NT2/D1 (cell line): ENCODE data around the gene C11orf71.

Experiments used
- DNase-seq: peaks from one replicate; pipeline ENCODE4 v3.0.0-alpha.2; 2011; ENCODE audit warnings: low read depth, low spot score
- H3K27me3 ChIP-seq: 2 replicates; pipeline ENCODE4 v1.6.0; 2011; ENCODE audit warnings: mild to moderate bottlenecking; ENCODE audit not compliant: insufficient read length, insufficient read depth
- H3K36me3 ChIP-seq: 2 replicates; pipeline ENCODE4 v1.6.1; 2011; ENCODE audit warnings: mild to moderate bottlenecking, low read length, mixed read lengths; ENCODE audit not compliant: insufficient read depth, insufficient read length
- H3K4me1 ChIP-seq: 2 replicates; pipeline ENCODE4 v1.5.1; 2011; ENCODE audit not compliant: insufficient read depth, insufficient read length
- H3K4me3 ChIP-seq: 2 replicates; pipeline ENCODE4 v1.5.1; 2011; ENCODE audit warnings: low read depth; ENCODE audit not compliant: insufficient read length
- H3K9ac ChIP-seq: 2 replicates; pipeline ENCODE4 v1.6.0; 2011; ENCODE audit warnings: low read depth; ENCODE audit not compliant: insufficient read length
- H3K9me3 ChIP-seq: 2 replicates; pipeline ENCODE4 v1.5.1; 2011; ENCODE audit warnings: mild to moderate bottlenecking, low read length; ENCODE audit not compliant: insufficient read depth
- SUZ12 ChIP-seq: IDR thresholded peaks from 2 replicates; pipeline ENCODE4 v1.6.1; 2011; ENCODE audit not compliant: insufficient read length, insufficient read depth; ENCODE audit errors: extremely low read depth
- YY1 ChIP-seq: IDR thresholded peaks from 2 replicates; pipeline ENCODE4 v1.6.1; 2011; ENCODE audit not compliant: insufficient read length, insufficient read depth
- ZNF274 ChIP-seq: IDR thresholded peaks from 2 replicates; pipeline ENCODE4 v1.6.1; 2011; ENCODE audit warnings: mild to moderate bottlenecking, low read depth, low read length

The C11orf71 gene

GRCh38 chr11:114354076-114354475 is 46.2 kb downstream of the C11orf71 start:
- Histone ChIP-seq H3K4me3 (no peak overlapping the region), H3K36me3 (no peaks in the 10 kb centered on the region), H3K9me3 (no peaks in the 10 kb centered on the region), H3K27me3 (no peaks in the 10 kb centered on the region), H3K9ac (no peak overlapping the region), H3K4me1 (no peaks in the 10 kb centered on the region)
- TF ChIP-seq ZNF274 (no peak), SUZ12 (no peak), YY1 (no peak)
- no peak for DNase-seq

GRCh38 chr11:114353443-114353842 is 46.9 kb downstream of the C11orf71 start:
- H3K4me3 ChIP-seq = no peak overlapping the region
- no peak overlapping the region for H3K9ac ChIP-seq
- no peaks in the 10 kb centered on the region for H3K36me3 ChIP-seq
- H3K4me1 ChIP-seq = no peaks in the 10 kb centered on the region
- no peaks in the 10 kb centered on the region for H3K27me3 ChIP-seq
- no peak for DNase-seq
- H3K9me3 ChIP-seq = no peaks in the 10 kb centered on the region
- TF ChIP-seq SUZ12 = no peak
- TF ChIP-seq YY1 = no peak

GRCh38 chr11:114350022-114350421 is 50.3 kb downstream of the C11orf71 start:
- Histone ChIP-seq H3K4me3 (no peak overlapping the region), H3K9me3 (peaks cover 19% of the 10 kb centered on the region), H3K27me3 (no peaks in the 10 kb centered on the region), H3K4me1 (no peaks in the 10 kb centered on the region), H3K9ac (no peak overlapping the region), H3K36me3 (no peaks in the 10 kb centered on the region)
- DNase-seq = no peak
- TF ChIP-seq YY1 (no peak), ZNF274 (no peak), SUZ12 (no peak)
